Mesenteric fat pad (tissue), 1 donor: ENCODE measurements around the gene MRPL19. TPM values are rescaled to one million over a fixed set of nuclear protein-coding genes. Genes with fewer than 3 reads are reported as not detected.

Source experiments
- DNase-seq: peaks from one replicate; pipeline ENCODE4 v3.0.0-alpha.2; 2020; ENCODE audit warnings: low spot score
- total RNA-seq: library from RNA; stranded (reverse); fragmentation: NEBNext Ultra II Directional; extraction: Animal tissue kit (Norgen Biotek cat#: 25700); gene quantifications from one replicate; pipeline ENCODE4 v1.2.1, GENCODE V29; 2021
- donor health status: DM: yes; HTN: yes; CAD: no.

Gene MRPL19
- total RNA-seq, 1 donor from 2014 or later, result 53.1 TPM

DNA sequence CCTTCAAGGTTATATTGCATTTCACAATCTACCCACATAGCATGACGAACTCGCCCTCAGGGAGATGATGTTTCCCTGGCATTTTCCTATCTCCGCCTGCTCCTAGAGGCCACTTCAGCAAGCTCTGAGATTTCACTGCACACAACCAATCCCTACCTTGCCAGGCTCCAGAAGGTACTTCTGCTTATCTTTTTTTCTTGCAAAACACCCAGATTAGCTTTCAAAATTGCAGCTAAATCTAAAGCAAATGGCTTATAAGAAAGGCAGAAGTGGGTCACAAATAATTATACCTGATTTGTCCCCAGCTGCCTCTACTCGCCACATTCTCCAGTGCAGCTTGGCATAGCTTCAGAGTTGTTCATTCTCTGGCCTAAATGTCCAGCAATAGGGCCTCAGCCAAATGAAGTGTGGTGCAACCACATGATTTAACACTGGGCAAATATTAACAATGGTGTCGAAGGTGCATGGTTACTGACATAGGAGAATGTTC lies 32.4 kb upstream of the MRPL19 start:
- no peak for DNase-seq

DNA sequence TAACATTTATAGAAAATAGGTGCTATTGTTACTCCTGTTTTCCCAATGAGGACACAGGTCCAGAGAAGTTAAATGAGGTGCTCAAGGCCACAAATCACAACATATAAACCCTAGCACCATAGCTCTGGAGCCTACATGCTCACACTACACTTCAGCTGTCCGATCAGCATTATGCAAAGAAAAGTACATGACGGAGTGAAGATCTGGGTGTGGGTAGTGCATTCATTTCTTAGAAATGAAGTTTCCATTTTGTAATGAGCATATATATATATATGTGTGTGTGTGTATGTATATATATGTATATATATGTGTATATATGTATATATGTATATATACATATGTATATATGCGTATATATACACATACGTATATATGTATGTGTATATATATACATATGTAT lies 30.2 kb upstream of the MRPL19 start:
- no peak for DNase-seq

DNA sequence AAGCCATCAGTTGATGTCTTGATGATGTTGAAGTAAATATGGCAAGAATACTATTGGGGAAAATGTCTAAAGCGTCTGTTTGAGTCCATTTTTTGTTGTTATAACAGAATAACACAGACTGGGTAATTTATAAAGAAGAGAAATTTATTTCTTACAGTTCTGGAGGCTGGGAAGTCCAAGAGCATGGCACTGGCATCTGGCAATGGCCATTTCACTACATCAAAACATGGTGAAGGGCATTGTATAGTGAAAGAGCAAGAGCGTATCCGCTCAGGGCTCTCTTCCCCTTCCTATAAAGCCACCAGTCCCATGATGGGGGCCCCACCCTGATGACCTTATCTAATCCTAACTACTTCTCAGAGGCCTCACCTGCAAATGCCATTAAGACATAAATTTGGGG lies 29.6 kb upstream of the MRPL19 start:
- no peak for DNase-seq

DNA sequence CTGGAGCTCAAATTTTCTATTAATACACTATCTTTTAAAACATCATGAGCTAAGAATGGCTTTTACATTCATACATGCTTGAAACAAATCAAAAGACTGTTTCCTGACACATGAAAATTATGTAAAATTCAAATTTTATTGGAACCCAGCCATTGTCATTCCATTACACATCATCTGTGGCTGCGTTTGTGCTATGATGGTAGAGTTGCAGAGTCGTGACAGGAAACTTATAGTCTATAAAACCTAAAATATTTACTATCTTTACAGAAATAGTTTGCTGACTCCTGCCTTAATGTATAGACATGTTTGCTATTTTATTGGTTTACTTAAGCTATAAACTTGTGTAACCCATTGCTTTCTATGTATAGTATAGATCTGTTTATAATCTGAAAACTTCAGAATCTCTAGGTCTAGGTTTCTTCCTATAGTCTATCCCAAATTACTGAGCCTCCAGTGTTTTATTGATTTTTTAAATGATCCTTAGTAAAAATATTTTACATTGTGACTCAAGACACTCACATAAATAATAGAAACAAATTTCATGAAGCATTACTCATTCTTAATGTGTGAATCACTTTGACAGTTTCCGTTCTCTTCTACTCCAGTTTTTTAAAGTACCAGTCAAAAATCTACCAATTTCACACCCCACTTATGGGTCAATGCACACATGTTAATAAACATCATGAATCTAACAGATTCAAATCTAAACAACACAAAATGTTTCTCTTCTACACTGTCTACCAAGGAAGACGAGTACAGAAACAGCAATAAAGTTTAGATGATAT lies 26.4 kb upstream of the MRPL19 start:
- DNase-seq, result no peak

DNA sequence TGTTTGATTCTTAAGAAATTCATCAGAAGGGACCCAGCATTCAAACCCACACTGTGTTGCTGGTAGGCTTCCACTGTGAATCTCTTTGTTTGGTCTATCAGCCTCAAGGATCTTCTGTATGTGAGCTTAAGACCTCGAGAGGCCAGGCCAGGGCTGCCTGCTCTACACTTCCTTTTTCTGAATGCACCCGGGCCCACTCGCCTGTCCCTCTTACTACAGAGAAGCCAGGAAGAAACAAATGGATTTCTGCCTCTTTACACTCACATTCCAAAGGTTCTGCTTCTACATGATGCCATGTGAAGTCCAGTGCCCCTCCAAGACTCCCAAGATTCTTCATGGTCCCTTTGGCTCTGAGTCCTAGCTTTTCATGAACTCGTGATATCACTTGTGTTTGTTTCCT lies 25.4 kb upstream of the MRPL19 start:
- DNase-seq, result no peak

DNA sequence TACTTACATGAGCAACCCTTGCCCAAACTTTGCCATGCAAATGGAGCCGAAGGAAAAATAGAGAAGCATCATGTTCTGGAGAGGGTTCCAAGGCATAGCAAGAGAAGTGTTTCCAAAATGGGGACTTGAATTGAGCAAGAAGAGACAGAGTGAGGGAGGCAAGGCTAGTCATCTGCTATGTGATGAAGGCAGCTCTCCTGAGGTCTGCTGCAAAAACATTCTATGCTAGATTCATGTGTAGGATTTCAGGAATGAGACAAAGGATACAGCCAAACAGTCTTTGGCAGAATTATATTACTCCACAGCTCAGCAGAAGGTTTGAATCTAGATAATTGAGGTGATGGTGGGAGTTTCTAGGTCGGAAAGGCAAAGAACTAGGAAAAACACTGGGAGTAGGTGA lies 24.1 kb upstream of the MRPL19 start:
- DNase-seq, result no peak

DNA sequence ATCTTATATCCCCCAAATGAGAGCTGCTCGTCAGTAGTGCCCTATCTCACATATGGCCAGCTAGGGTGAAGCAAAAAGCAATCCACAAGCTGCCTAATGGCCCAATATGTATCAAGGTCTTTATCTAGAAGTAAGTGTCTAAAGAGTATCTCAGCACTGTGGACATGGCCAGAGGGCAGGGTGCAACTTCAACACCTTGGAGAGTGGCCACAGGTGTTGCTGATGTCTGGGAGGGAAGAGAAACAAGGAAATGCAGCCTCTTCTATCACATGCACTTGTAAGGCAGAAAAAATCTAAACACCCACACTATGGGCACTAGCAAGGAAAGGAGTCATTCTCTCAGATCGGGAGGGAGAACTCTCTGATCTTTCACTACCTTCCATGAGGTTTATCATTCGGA lies 23.7 kb upstream of the MRPL19 start:
- no peak for DNase-seq

DNA sequence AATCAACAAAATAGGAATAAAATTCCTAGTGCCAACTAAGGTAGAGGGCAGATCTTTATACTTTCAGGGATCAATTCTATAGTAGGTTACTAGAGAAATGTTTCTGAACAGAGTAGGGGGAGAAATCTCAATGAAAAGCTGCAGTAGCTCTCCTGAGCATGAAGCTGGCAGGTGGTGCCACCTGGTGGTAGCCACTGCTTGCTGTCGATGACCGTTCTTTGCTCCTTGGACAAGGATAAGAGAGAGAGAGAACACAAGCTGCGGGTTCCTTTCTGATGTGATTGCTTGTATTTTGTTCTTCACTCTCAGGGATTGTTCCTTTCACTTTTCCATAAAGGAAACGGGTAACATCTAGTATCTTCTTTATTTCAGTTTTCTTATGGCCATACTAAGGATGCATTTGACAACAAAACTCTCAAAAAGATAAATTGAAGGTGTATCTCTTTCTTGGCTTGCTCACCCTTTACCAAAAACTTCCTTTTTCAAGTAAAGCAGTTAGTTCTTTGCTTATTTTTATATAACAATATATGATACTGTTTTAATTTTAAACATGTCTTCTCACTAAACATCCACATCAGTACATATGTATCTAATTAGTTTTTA lies 18.6 kb upstream of the MRPL19 start:
- DNase-seq, result no peak

DNA sequence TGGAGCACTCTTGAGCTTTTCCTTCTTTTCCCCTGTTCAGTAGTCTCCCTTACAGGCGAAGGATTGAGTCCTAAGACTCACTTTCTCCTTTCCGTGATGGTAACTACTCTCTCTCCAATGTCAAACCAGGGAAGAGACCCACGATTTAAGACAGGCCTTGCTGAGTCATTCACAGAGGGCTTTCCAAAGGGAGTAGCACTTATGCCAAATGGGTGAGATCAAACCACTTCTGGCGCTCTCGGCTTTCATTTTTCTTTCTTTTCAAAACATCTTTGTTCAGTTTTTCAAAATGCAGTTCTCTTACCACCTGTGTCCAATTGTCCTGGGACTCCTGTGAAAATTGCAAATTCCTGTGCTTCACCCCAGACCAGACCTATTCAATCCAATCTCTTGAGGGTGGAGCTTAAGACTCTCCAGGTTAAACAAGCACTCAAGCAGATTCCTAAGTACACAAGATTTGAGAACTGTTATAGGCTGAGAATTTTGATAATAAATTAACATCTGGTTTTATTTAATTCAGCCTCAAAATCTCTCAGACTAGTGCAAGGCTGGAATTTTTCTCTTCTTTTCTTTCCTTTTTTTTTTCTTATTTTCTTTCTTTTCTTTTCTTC lies 14.4 kb upstream of the MRPL19 start:
- DNase-seq, result no peak

DNA sequence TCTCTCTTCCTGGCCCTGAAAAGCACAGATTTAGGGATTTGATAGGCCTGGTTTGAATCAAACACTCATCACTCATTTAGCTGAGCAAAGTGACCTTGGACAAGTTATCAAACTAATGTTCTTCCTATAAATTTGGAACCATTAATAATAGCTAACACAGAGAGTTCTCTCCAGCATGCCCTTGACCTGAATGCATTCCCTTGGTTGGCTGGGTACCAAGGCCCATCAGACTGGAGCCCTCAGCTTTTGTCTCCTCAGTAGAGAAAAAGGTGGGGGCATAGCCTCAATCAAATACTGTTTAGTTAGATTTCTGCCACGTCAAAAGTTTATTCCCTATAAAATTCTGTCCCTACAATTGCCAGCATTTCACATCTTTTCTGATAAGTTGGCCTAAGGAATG lies 13.8 kb upstream of the MRPL19 start:
- DNase-seq, result no peak

DNA sequence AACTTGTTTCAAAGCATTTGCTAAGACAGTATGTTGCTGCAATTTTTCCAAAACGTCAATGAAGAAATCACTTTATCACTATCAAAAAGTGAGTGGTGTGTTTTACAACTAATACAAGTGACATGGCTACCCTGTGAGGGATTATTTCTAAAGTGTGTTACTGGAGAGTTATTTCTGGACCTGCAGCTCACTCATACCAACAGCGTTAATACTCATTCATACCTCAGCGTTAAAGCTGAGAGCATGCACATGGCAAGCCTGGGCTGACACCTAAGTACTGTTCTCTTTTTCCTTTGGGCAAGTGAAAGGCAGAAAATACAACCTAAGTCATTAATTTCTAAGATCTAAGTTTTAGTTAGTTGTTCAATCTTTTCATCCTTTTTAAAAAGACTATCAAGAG lies 13.0 kb upstream of the MRPL19 start:
- no peak for DNase-seq

DNA sequence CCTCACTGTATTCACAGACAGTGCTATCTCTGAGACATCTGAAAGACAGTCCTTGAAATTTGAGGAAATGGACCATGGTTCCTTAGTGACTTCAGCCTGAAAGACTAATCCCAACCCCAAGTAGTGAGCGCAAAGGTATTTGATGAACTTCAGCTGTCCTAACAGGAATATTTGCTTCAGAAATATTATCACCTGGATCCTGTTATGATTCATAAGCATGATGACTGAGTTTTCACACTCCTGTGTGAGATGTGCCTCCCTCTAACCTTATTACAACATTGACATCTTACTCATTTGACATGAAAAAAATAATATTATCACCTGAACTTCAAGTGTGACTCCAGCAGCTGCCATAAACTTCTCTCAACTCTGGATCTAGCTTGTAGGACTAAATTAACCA lies 11.6 kb upstream of the MRPL19 start:
- no peak for DNase-seq

DNA sequence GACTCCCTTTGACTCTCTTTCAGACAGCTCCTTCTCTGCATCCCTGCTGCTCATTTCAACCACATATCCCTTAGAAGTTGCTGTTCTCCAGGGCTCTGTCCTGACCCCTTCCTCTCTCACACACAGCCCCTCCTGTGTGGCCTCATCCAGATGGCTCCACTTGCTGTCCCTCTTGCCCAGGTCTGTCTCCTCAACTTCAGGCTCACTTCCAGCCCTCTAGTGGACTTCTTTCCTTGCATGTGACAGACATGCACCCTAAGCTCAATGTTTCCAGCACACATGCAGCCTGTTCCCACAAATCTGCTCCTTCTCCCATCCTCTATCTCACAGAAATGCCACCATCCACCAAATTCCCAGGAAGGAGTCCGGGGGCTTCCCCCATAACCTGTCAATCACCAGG lies 9.0 kb upstream of the MRPL19 start:
- DNase-seq, result no peak

DNA sequence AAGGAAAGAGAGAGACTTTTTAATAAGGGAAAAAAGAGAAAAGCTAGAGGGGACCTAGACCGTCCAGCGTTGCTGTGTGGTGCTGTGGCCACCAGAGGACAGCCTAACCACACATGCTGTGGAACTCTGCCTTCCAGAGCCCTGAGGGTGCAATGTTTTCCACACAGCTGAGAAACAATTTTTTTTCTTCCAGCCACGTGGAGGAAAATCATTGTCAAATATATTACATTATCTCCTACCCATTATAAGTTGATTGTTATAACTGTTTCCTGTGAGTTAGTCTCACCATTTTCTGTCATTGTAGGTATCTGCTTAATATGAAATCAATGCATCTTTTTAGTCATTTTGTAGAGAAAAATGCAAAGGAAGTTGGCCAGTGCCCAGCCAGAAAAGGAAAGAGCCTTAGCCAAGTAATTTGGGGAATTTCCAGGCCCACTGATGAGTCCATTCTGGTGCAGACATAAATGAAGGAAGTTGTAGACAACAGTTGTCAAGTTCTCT lies 5.9 kb upstream of the MRPL19 start:
- DNase-seq, result no peak

DNA sequence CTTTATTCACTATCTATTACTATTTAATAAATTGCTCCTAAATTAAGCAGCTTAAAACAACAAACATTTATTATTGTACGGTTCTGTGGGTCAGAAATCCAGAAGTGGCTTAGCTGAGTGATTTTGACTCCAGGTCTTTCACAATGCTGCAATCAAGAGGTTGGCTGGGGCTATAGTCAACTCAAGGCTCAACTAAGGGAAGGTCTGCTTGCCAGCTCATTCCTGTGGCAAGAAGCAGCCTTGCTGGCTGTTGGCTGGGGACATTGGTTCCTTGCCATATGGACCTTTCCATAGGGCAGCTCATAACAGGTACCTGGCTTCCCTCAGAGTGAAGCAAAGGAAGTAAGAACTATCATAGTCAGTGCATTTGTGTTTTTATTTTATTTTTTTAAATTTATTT lies 5.0 kb upstream of the MRPL19 start:
- DNase-seq, result no peak

DNA sequence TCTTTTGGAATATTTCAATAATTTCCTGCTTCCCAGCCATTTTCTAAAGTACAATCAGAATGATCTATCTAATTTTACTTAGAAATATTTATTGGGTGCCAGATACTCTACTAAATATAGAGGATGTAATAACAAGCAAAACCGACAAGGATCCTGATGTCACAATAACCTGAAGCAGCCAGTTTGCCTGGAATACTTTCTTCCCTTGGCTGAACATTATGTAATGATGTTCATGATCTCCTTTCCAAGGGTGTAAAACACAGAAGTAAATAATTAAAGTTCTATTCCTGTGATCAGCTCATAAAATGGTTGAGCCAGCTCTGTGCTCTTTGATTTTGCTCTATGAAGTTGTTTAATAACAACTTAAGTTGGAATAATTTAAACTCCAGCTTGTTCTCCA lies 2.6 kb upstream of the MRPL19 start:
- DNase-seq, result no peak

DNA sequence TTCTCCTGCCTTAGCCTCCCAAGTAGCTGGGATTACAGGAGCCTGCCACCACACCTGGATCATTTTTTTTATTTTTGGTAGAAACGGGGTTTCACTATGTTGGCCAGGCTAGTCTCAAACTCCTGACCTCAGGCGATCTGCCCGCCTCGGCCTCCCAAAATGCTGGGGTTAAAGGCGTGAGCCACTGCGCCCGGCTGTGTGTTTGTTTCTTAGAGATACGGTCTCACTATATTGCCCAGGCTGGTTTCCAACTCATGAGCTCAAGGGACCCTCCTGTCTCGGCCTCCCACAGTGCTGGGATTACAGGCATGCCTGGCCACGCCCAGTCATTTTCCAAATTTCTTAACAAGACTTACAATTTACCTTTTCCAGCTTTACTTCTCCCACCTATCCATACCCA lies 940 bp upstream of the MRPL19 start:
- no peak for DNase-seq

DNA sequence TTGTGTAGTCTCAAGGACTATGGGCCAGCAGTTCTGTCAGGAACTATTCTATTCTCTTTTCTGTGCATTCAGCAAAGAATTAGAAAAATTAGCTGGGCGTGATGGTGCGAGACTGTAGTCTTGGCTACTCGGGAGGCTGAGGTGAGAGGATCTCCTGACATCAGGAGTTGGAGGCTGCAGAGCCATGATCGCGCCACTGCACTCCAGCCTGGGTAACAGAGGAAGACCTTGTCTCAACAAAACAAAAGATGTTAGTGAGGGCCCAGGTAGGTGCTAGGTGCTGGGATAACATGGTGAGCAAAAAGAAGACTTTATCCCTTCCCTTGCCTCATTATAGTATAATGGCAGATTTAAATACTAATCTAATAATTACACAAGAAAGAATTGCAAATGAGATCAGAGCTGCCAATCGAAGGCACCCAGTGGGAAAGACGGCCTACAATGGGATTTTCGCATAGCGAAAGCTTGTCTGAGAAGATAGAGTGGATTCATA lies 447 bp upstream of the MRPL19 start:
- DNase-seq, result no peak

DNA sequence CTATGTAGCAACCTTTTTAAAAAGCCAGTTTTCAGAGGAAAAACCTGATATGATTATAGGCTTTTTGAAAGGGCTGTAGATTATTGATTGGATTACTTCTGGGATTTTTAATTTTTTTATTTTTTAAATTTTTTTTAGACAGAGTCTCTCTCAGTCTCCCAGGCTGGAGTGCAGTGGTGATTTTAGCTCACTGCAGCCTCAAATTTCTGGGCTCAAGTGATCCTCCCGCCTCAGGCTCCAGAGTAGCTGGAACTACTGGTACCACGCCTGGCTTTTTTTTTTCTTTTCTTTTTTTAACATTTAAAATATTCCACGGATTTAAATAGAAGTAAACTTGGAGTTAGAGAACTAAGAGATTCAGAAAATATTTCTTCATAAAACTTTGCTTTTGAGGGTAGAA lies 1.2 kb downstream of the MRPL19 start:
- no peak for DNase-seq

DNA sequence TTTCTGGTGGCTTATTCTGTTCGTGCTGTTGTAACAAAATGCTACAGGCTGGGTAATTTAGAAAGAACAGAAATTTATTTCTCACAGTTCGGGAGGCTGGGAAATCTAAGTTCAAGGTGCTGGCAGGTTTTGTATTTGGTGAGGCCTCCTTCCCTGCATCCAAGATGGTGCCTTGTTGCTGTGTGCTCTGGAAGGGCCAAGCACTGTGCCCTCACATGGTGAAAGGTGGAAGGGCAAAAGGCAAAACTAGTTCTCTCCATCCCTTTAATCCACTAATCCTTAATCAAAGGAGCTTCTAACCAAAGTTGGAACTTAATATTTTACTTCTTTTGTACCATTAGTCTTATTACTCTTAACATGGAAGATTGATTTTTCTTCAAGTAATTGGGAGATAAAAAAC lies 7.4 kb downstream of the MRPL19 start:
- no peak for DNase-seq

DNA sequence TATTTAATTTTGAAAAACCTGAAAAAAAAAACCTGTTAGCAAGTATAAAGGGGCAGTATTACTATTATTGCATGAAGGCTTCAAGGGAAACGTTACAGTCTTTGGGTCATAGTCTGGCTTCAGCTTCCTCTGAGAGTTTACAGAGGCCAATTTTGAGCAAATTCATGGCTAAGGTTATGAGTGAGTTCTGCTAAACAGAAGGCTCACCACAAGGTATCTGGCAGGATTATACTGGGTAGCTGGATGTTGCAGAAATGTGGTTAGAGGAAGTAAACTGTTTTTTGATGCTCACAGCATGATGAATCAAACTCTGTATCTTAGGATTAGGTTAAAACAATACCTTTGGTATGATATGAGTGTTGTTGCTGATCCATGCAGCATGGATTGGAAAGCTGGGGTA lies 9.3 kb downstream of the MRPL19 start:
- no peak for DNase-seq

DNA sequence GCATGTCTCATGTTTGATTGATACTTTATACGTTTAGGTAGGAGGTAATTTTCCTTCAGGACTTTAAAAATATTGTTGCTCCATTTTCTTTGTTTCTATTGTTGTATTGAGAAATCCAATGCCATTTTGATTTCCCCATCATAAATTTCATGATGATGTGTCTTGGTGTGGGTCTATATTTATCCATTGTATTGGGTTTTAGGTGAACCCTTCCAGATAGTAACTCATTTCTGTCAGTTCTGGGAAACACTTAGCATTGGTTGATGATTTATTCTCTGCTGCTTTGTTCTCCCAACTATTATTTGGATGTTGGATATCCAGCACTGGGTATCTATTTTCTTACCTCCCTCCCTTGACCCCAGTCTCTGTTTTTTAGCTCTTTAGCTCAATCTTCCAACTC lies 10.0 kb downstream of the MRPL19 start:
- no peak for DNase-seq
